Measurements from ENCODE around the gene KRT6C.

GRCh38 chr12:52501490-52501889, 27.9 kb upstream of the KRT6C start:
- TF ChIP-seq CTCF (IDR thresholded peaks at IDR 0.05) (no peak), POLR2A (IDR thresholded peaks at IDR 0.05; ENCODE audit: low read depth) (no peak)

Measured in esophagus muscularis mucosa (tissue), 3 donors.